Naive thymus-derived CD4-positive, alpha-beta T cell (primary cell): Measurements from ENCODE around the gene CLSTN1. TPM values are rescaled to one million over a fixed set of nuclear protein-coding genes. Genes with fewer than 3 reads are reported as not detected.
A peak's percentile ranks its signal among the peaks of the same experiment; 100 is the strongest.

Experiments used
- ATAC-seq: fragments of 150-1000 bp; cut with Tn5 transposase; 2 replicates; pipeline ENCODE4 v1.10.0; 2021; ENCODE audit warnings: mild to moderate bottlenecking, moderate library complexity
- CTCF ChIA-PET: fragments of 350-600 bp; sonication (Branson Sonifier 250); formaldehyde crosslinking; loops from one replicate; lab custom pipeline; 2021; ENCODE audit warnings: antibody characterized with exemption; lab: Charles Lee
- POLR2A ChIA-PET: fragments of 350-600 bp; sonication (Branson Sonifier 250); formaldehyde crosslinking; loops from one replicate; lab custom pipeline; 2021; ENCODE audit warnings: antibody characterized with exemption, inconsistent platforms; lab: Charles Lee
- DNase-seq, 9 donors: peaks; one replicate each; pipeline versions ENCODE4 v3.0.0 to v3.0.0-alpha.2; 2020 to 2022; ENCODE audit warnings: mixed read lengths in 1 of 9
- H3K27ac ChIP-seq: one replicate; pipeline ENCODE4 v1.7.0; 2013; ENCODE audit warnings: mild to moderate bottlenecking, low read depth, low read length, moderate library complexity
- H3K27me3 ChIP-seq, 2 donors: one replicate each; pipeline ENCODE4 v1.7.0; 2013; ENCODE audit warnings: low read length in 2 of 2, mild to moderate bottlenecking in 2 of 2, moderate library complexity in 2 of 2; ENCODE audit not compliant: control insufficient read depth in 2 of 2, insufficient read depth in 2 of 2
- H3K36me3 ChIP-seq, 3 experiments: 1 replicate in 2 of 3; 2 replicates in 1 of 3; pipeline ENCODE4 v1.7.0; 2013; ENCODE audit warnings: low read length in 3 of 3, mild to moderate bottlenecking in 3 of 3, moderate library complexity in 1 of 3; ENCODE audit not compliant: insufficient read depth in 3 of 3, control insufficient read depth in 2 of 3
- H3K4me1 ChIP-seq, 2 donors: one replicate each; pipeline ENCODE4 v1.7.0; 2013; ENCODE audit warnings: low read length in 2 of 2, mild to moderate bottlenecking in 2 of 2, moderate library complexity in 1 of 2; ENCODE audit not compliant: control insufficient read depth in 2 of 2, insufficient read depth in 2 of 2
- H3K4me3 ChIP-seq: 2 replicates; pipeline ENCODE4 v1.7.0; 2013; ENCODE audit warnings: mild to moderate bottlenecking, low read length
- H3K9me3 ChIP-seq, 3 experiments: 1 replicate in 2 of 3; 2 replicates in 1 of 3; pipeline ENCODE4 v1.7.0; 2013; ENCODE audit warnings: low read length in 3 of 3; ENCODE audit not compliant: control insufficient read depth in 2 of 3
- H3K27ac Mint-ChIP-seq, 9 donors: one replicate each; pipeline ENCODE4 v1.8.0; 2020 to 2022; ENCODE audit warnings: mixed read lengths in 9 of 9, mild to moderate bottlenecking in 8 of 9, moderate library complexity in 5 of 9, inconsistent platforms in 2 of 9
- H3K27me3 Mint-ChIP-seq, 5 donors: one replicate each; pipeline ENCODE4 v1.8.0; 2021 to 2022; ENCODE audit warnings: mixed read lengths in 5 of 5, mild to moderate bottlenecking in 1 of 5
- H3K36me3 Mint-ChIP-seq, 5 donors: one replicate each; pipeline ENCODE4 v1.8.0; 2020 to 2022; ENCODE audit warnings: mixed read lengths in 5 of 5, mild to moderate bottlenecking in 3 of 5, inconsistent platforms in 1 of 5
- H3K4me1 Mint-ChIP-seq, 7 donors: one replicate each; pipeline ENCODE4 v1.8.0; 2020 to 2022; ENCODE audit warnings: mixed read lengths in 7 of 7, mild to moderate bottlenecking in 3 of 7, inconsistent platforms in 1 of 7
- H3K4me3 Mint-ChIP-seq, 10 donors: one replicate each; pipeline ENCODE4 v1.8.0; 2020 to 2022; ENCODE audit warnings: mild to moderate bottlenecking in 10 of 10, mixed read lengths in 10 of 10, moderate library complexity in 6 of 10, inconsistent platforms in 2 of 10
- H3K9me3 Mint-ChIP-seq, 11 donors: one replicate each; pipeline ENCODE4 v1.8.0; 2020 to 2022; ENCODE audit warnings: mixed read lengths in 11 of 11, mild to moderate bottlenecking in 4 of 11, inconsistent platforms in 1 of 11, moderate library complexity in 1 of 11
- intact Hi-C, 2 donors: fragments of 100-400 bp; cut with micrococcal nuclease; formaldehyde crosslinking; loops; one replicate each; pipeline ENCODE4 v1.15.1; 2023
- polyA plus RNA-seq, 2 donors: library from polyadenylated mRNA; unstranded; fragments of 300-500 nt; fragmentation: Illumina TruSeq; gene quantifications; one replicate each; pipeline ENCODE4 v1.2.3, GENCODE V29; 2021
- total RNA-seq, 6 experiments: library from RNA in 5 of 6; stranded (reverse) in 5 of 6; gene quantifications; 1 replicate in 5 of 6; 2 replicates in 1 of 6; pipeline ENCODE4 v1.2.3 and lab custom pipeline; 2021 to 2026

Gene CLSTN1
- total and polyA plus RNA-seq, 7 experiments from 2014 or later, result 16.9 to 116 (median 78.3) TPM

GRCh38 chr1:9848022-9848421 lies 24.3 kb upstream of the CLSTN1 start:
- no peak overlapping the region for H3K27ac Mint-ChIP-seq
- Histone ChIP-seq H3K9me3 (no peaks in the 10 kb centered on the region), H3K4me3 (no peak overlapping the region), H3K36me3 (no peaks in the 10 kb centered on the region), H3K27me3 (no peaks in the 10 kb centered on the region), H3K27ac (no peak overlapping the region), H3K4me1 (peaks cover 0 to 5% of the 10 kb centered on the region in 2 donors)
- H3K36me3 Mint-ChIP-seq, result peaks cover 0 to 2% (median 0%) of the 10 kb centered on the region in 5 donors
- peaks cover 0 to 9% (median 0%) of the 10 kb centered on the region in 5 donors for H3K27me3 Mint-ChIP-seq
- no peak for ATAC-seq
- H3K4me3 Mint-ChIP-seq, result peak overlapping the region in 3 of 10 donors; percentile 18 to 25 (median 23)
- intact Hi-C loops, result no loop called here
- POLR2A ChIA-PET, result no interaction called here
- no peaks in the 10 kb centered on the region for H3K9me3 Mint-ChIP-seq
- CTCF ChIA-PET, result no interaction called here
- DNase-seq, result no peak
- H3K4me1 Mint-ChIP-seq, result peaks cover 6 to 14% (median 10%) of the 10 kb centered on the region in 7 donors

GRCh38 chr1:9847269-9847668 lies 23.5 kb upstream of the CLSTN1 start:
- peaks cover 0 to 9% (median 0%) of the 10 kb centered on the region in 5 donors for H3K27me3 Mint-ChIP-seq
- POLR2A ChIA-PET, result no interaction called here
- intact Hi-C loops, result no loop called here

GRCh38 chr1:9846611-9847171 lies 22.9 kb upstream of the CLSTN1 start:
- no peak for DNase-seq
- intact Hi-C loops, result no loop called here
- CTCF ChIA-PET, result no interaction called here
- Histone ChIP-seq H3K4me3 (no peak overlapping the region), H3K27me3 (no peaks in the 10 kb centered on the region), H3K4me1 (peaks cover 0 to 5% of the 10 kb centered on the region in 2 donors), H3K27ac (no peak overlapping the region), H3K9me3 (no peaks in the 10 kb centered on the region), H3K36me3 (no peaks in the 10 kb centered on the region)
- Mint-ChIP-seq H3K27me3 (peaks cover 0 to 12% (median 0%) of the 10 kb centered on the region in 5 donors), H3K4me3 (no peak overlapping the region), H3K36me3 (no peaks in the 10 kb centered on the region), H3K9me3 (no peaks in the 10 kb centered on the region), H3K27ac (no peak overlapping the region), H3K4me1 (peaks cover 6 to 14% (median 10%) of the 10 kb centered on the region in 7 donors)
- ATAC-seq, result no peak
- POLR2A ChIA-PET, result no interaction called here

More at GRCh38 chr1:9847269-9847668, 23.5 kb upstream of the CLSTN1 start:
- Histone ChIP-seq H3K27ac (no peak overlapping the region), H3K9me3 (no peaks in the 10 kb centered on the region), H3K36me3 (no peaks in the 10 kb centered on the region), H3K27me3 (no peaks in the 10 kb centered on the region), H3K4me1 (peaks cover 0 to 5% of the 10 kb centered on the region in 2 donors), H3K4me3 (no peak overlapping the region)
- H3K4me1 Mint-ChIP-seq, result peaks cover 6 to 14% (median 10%) of the 10 kb centered on the region in 7 donors
- no peak for ATAC-seq
- CTCF ChIA-PET, result no interaction called here
- H3K36me3 Mint-ChIP-seq, result peaks cover 0 to under 1% (median 0%) of the 10 kb centered on the region in 5 donors
- DNase-seq, result no peak
- H3K4me3 Mint-ChIP-seq, result no peak overlapping the region
- no peak overlapping the region for H3K27ac Mint-ChIP-seq
- no peaks in the 10 kb centered on the region for H3K9me3 Mint-ChIP-seq

- Mint-ChIP-seq H3K36me3 (no peaks in the 10 kb centered on the region), H3K4me1 (peaks cover 6 to 14% (median 10%) of the 10 kb centered on the region in 7 donors), H3K27ac (no peak overlapping the region), H3K27me3 (peaks cover 0 to 11% (median 0%) of the 10 kb centered on the region in 5 donors), H3K4me3 (no peak overlapping the region), H3K9me3 (no peaks in the 10 kb centered on the region)
- Histone ChIP-seq H3K4me3 (no peak overlapping the region), H3K9me3 (no peaks in the 10 kb centered on the region), H3K36me3 (no peaks in the 10 kb centered on the region), H3K27ac (no peak overlapping the region), H3K4me1 (peaks cover 0 to 5% of the 10 kb centered on the region in 2 donors), H3K27me3 (no peaks in the 10 kb centered on the region)
- ATAC-seq (no peak), DNase-seq (no peak)
- intact Hi-C loops, result no loop called here
- ChIA-PET CTCF (no interaction called here), POLR2A (no interaction called here)
Observed at GRCh38 chr1:9845914-9846313, 22.1 kb upstream of the CLSTN1 start.

- H3K9me3 Mint-ChIP-seq, result no peaks in the 10 kb centered on the region
- no peak overlapping the region for H3K27ac Mint-ChIP-seq
- POLR2A ChIA-PET, result no interaction called here
- Histone ChIP-seq H3K4me3 (no peak overlapping the region), H3K9me3 (no peaks in the 10 kb centered on the region), H3K36me3 (no peaks in the 10 kb centered on the region), H3K27ac (no peak overlapping the region), H3K4me1 (peaks cover 0 to 2% of the 10 kb centered on the region in 2 donors), H3K27me3 (no peaks in the 10 kb centered on the region)
- peaks cover 0 to 4% (median 1%) of the 10 kb centered on the region in 7 donors for H3K4me1 Mint-ChIP-seq
- H3K4me3 Mint-ChIP-seq, result no peak overlapping the region
- H3K27me3 Mint-ChIP-seq, result peaks cover 0 to 12% (median 0%) of the 10 kb centered on the region in 5 donors
- intact Hi-C loops, result no loop called here
- ATAC-seq (no peak), DNase-seq (no peak)
- H3K36me3 Mint-ChIP-seq, result no peaks in the 10 kb centered on the region
- CTCF ChIA-PET, result no interaction called here
Observed at GRCh38 chr1:9844756-9845155, 21.0 kb upstream of the CLSTN1 start.

GRCh38 chr1:9844106-9844505 lies 20.3 kb upstream of the CLSTN1 start:
- H3K27ac ChIP-seq, result no peak overlapping the region
- Mint-ChIP-seq H3K4me3 (no peak overlapping the region), H3K36me3 (no peaks in the 10 kb centered on the region), H3K27ac (no peak overlapping the region), H3K27me3 (peaks cover 0 to 18% (median 0%) of the 10 kb centered on the region in 5 donors), H3K4me1 (peaks cover 0 to 4% (median 0%) of the 10 kb centered on the region in 7 donors), H3K9me3 (no peaks in the 10 kb centered on the region)
- intact Hi-C loops, result no loop called here
- no peak overlapping the region for H3K4me3 ChIP-seq
- no peaks in the 10 kb centered on the region for H3K4me1 ChIP-seq
- H3K27me3 ChIP-seq, result no peaks in the 10 kb centered on the region
- DNase-seq (no peak), ATAC-seq (no peak)
- H3K9me3 ChIP-seq, result no peaks in the 10 kb centered on the region
- ChIA-PET CTCF (no interaction called here), POLR2A (no interaction called here)
- no peaks in the 10 kb centered on the region for H3K36me3 ChIP-seq

- no peaks in the 10 kb centered on the region for H3K36me3 ChIP-seq
- H3K9me3 Mint-ChIP-seq, result no peaks in the 10 kb centered on the region
- peaks cover 0 to 4% (median 0%) of the 10 kb centered on the region in 7 donors for H3K4me1 Mint-ChIP-seq
- ATAC-seq, result no peak
- H3K36me3 Mint-ChIP-seq, result no peaks in the 10 kb centered on the region
- ChIA-PET POLR2A (interaction anchor here (0.7 kb wide), 1 partner anchor 1361 kb away, joined by 3 read pairs; no protein-coding TSS in a partner anchor), CTCF (no interaction called here)
- no peak overlapping the region for H3K27ac ChIP-seq
- H3K4me1 ChIP-seq, result no peaks in the 10 kb centered on the region
- no peaks in the 10 kb centered on the region for H3K27me3 ChIP-seq
- DNase-seq, result no peak
- no peak overlapping the region for H3K27ac Mint-ChIP-seq
- H3K27me3 Mint-ChIP-seq, result peaks cover 0 to 22% (median 0%) of the 10 kb centered on the region in 5 donors
- H3K4me3 Mint-ChIP-seq, result no peak overlapping the region
- intact Hi-C loops, result no loop called here
- no peaks in the 10 kb centered on the region for H3K9me3 ChIP-seq
- H3K4me3 ChIP-seq, result no peak overlapping the region
Observed at GRCh38 chr1:9843576-9843945, 19.8 kb upstream of the CLSTN1 start.
